Right lobe of liver (tissue), 6 donors: ENCODE results near the gene KIAA1614. TPM values are rescaled to one million over a fixed set of nuclear protein-coding genes. Genes with fewer than 3 reads are reported as not detected.

Experiments
- ATAC-seq, 4 donors: fragments of 200-7000 bp; cut with Tn5 transposase; one replicate each; pipeline ENCODE4 v1.9.1; 2020; ENCODE audit warnings: mild to moderate bottlenecking in 4 of 4, moderate library complexity in 4 of 4
- DNase-seq, 3 donors: peaks; one replicate each; pipeline ENCODE4 v3.0.0-alpha.2; 2020
- H3K27ac ChIP-seq, 3 donors: fragments of 200-600 bp; one replicate each; pipeline ENCODE4 v1.8.0; 2022
- H3K27me3 ChIP-seq, 2 donors: fragments of 200-600 bp; one replicate each; pipeline ENCODE4 v1.8.0; 2022
- H3K36me3 ChIP-seq, 4 donors: fragments of 200-600 bp; sonication (generic) in 1 of 4; one replicate each; pipeline versions ENCODE4 v1.5.1 to v1.8.0; 2017 to 2022; ENCODE audit warnings: control low read depth in 1 of 4
- H3K4me1 ChIP-seq, 4 donors: fragments of 200-600 bp; sonication (generic) in 1 of 4; one replicate each; pipeline versions ENCODE4 v1.5.1 to v1.8.0; 2017 to 2022; ENCODE audit warnings: control low read depth in 1 of 4
- H3K4me3 ChIP-seq, 3 donors: fragments of 200-600 bp; one replicate each; pipeline ENCODE4 v1.8.0; 2022
- H3K9me3 ChIP-seq, 4 donors: fragments of 200-600 bp; sonication (generic) in 1 of 4; one replicate each; pipeline versions ENCODE4 v1.5.1 to v1.8.0; 2017 to 2022; ENCODE audit warnings: control low read depth in 1 of 4
- POLR2A ChIP-seq: fragments of 450-650 bp; IDR thresholded peaks from one replicate; pipeline ENCODE4 v1.6.1; 2017; ENCODE audit warnings: antibody characterized with exemption, mild to moderate bottlenecking
- WGBS: methylation state at CpG from one replicate; pipeline ENCODE4 v1.1.6; 2018; ENCODE audit warnings: low coverage, low lambda C conversion rate; ENCODE audit not compliant: insufficient coverage; ENCODE audit errors: missing lambda C conversion rate; 5-methylcytosine and 5-hydroxymethylcytosine counted together
- intact Hi-C, 2 donors: fragments of 100-400 bp; cut with DNase I; formaldehyde crosslinking; loops; one replicate each; pipeline versions ENCODE4 v1.11.2 to v1.14.1; 2022
- total RNA-seq, 6 experiments: library from RNA; depleted of rRNA in 2 of 6; stranded (reverse); fragments of >200 nt in 2 of 6; fragmentation: NEBNext Ultra II Directional in 3 of 6; extraction: Animal tissue kit (Norgen Biotek cat#: 25700) in 3 of 6; gene quantifications; one replicate each; pipeline versions ENCODE4 v1.1.0 to v1.2.4, GENCODE V29; 2016 to 2023
- TF ChIP-seq, protein P1 (sequence below), 4 donors: fragments of 200-600 bp in 3 of 4; fragments of 450-650 bp in 1 of 4; IDR thresholded peaks; one replicate each; pipeline versions ENCODE4 v1.5.1 to v1.8.0; 2016 to 2022; ENCODE audit warnings: antibody characterized with exemption in 4 of 4, mild to moderate bottlenecking in 2 of 4
- donor health status: DM: no; HTN: yes; CAD: no.
- donor health status: DM: no; HTN: no; CAD: no.
- donor health status: DM: no; HTN: no; CAD: no.
- donor health status: DM: no; HTN: yes; CAD: no.
- donor health status: DM: no; HTN: yes; CAD: no.

KIAA1614 gene
- total RNA-seq, 6 experiments from 2014 or later: 0.13 to 0.25 (median 0.21) TPM

DNA sequence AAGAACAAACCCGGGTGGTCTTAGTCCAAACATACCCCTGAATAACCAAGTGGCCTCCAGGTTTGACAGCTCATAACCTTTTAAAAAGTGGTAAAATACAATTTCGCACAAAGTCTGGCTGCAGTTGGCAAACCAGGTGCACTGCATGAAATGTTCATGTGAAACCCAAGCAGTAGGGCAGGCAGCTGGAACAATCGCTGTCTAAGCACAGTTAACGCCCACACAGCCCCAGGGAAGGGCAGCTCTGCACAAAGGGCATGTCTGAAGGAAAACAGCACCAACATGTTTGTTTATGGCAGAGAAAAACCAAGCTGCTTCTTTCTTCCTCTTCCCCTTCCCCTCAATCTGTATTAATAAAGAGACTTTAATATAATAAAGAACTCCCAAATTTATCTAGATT, 49.5 kb downstream of the KIAA1614 start:
- no peaks in the 10 kb centered on the region for H3K36me3 ChIP-seq
- no peak overlapping the region for H3K27ac ChIP-seq
- WGBS: 43% methylated on average over 4 of the region's 4 CpGs
- H3K9me3 ChIP-seq: no peaks in the 10 kb centered on the region
- ATAC-seq (peak in 2 of 4 donors; percentile 57 to 87), DNase-seq (no peak)
- no peak for TF ChIP-seq POLR2A
- TF ChIP-seq, protein P1, sequence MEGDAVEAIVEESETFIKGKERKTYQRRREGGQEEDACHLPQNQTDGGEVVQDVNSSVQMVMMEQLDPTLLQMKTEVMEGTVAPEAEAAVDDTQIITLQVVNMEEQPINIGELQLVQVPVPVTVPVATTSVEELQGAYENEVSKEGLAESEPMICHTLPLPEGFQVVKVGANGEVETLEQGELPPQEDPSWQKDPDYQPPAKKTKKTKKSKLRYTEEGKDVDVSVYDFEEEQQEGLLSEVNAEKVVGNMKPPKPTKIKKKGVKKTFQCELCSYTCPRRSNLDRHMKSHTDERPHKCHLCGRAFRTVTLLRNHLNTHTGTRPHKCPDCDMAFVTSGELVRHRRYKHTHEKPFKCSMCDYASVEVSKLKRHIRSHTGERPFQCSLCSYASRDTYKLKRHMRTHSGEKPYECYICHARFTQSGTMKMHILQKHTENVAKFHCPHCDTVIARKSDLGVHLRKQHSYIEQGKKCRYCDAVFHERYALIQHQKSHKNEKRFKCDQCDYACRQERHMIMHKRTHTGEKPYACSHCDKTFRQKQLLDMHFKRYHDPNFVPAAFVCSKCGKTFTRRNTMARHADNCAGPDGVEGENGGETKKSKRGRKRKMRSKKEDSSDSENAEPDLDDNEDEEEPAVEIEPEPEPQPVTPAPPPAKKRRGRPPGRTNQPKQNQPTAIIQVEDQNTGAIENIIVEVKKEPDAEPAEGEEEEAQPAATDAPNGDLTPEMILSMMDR (IDR thresholded peaks at IDR 0.05): no peak
- intact Hi-C loops: no loop called here
- no peak overlapping the region for H3K4me3 ChIP-seq
- no peaks in the 10 kb centered on the region for H3K4me1 ChIP-seq
- H3K27me3 ChIP-seq: no peaks in the 10 kb centered on the region

DNA sequence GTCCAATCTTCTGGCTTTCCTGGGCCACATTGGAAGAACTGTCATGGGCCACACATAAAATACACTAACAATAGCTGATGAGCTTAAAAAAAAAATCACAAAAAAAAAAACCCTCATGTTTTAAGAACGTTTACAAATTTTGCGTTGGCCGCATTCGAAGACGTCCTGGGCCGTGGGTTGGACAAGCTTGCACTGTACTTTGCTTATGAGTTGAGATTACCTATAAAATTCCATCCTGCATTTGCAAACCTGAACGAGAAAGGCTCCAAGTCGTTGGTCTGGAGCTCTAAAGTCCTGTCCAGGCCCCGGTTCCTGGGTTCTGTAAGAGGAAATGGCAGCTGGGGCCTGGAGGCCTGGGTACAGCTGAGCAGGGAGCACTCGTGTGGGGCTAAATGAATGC, 51.4 kb downstream of the KIAA1614 start:
- ATAC-seq (no peak), DNase-seq (no peak)
- no peak overlapping the region for H3K27ac ChIP-seq
- no peak overlapping the region for H3K4me3 ChIP-seq
- H3K9me3 ChIP-seq: no peaks in the 10 kb centered on the region
- TF ChIP-seq, protein P1 (IDR thresholded peaks at IDR 0.05): no peak
- no peak for TF ChIP-seq POLR2A
- no peaks in the 10 kb centered on the region for H3K27me3 ChIP-seq
- no peaks in the 10 kb centered on the region for H3K4me1 ChIP-seq
- no peaks in the 10 kb centered on the region for H3K36me3 ChIP-seq
- intact Hi-C loops: no loop called here
- WGBS: 82% methylated on average over 9 of the region's 10 CpGs

DNA sequence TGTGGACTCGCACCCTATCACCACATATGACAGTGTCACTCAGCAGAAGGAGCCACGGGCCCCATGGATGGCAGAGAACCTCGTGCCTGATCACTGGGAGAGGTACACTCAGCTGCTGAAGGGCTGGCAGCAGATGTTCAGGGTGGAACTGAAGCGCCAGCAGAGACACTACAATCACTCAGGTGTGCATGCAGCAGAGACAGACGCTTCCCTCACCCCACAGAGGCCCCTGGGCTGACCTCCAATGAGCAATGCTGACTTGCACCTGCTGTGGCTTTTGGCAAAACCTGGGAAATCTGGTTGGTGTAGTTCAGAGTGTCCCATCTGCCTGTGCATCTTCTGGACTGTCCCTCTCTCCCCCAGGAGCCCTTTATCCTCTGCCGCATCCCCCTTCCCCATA, 51.9 kb downstream of the KIAA1614 start:
- TF ChIP-seq POLR2A: no peak
- TF ChIP-seq, protein P1 (IDR thresholded peaks at IDR 0.05): no peak
- no peak for ATAC-seq
- intact Hi-C loops: no loop called here
- Histone ChIP-seq H3K9me3 (no peaks in the 10 kb centered on the region), H3K27me3 (no peaks in the 10 kb centered on the region), H3K27ac (no peak overlapping the region), H3K36me3 (no peaks in the 10 kb centered on the region), H3K4me1 (no peaks in the 10 kb centered on the region), H3K4me3 (no peak overlapping the region)
- no peak for DNase-seq
- 100% methylated on average over 3 of the region's 6 CpGs for WGBS

DNA sequence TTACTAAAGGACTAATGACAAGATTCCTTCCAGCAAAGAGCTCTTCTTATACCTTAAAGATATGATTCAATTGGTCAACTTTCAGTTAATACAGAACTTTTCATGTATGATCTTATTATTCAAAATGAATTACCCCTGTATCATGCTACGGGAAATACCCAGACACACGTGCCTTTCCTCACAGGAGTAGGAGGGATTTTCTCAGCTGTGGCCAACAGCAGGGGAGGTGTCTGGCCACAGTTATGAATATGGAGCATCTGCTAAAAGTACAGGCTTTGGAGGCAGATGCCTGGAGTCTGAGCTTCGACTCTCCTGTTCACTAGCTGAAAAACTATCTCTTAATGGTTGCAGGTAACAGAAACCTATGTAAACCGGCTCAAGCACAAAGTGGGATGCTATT, 53.6 kb downstream of the KIAA1614 start:
- WGBS: 87% methylated on average over 4 of the region's 4 CpGs
- no peaks in the 10 kb centered on the region for H3K4me1 ChIP-seq
- H3K9me3 ChIP-seq: no peaks in the 10 kb centered on the region
- no peak overlapping the region for H3K4me3 ChIP-seq
- TF ChIP-seq, protein P1 (IDR thresholded peaks at IDR 0.05): no peak
- TF ChIP-seq POLR2A: no peak
- intact Hi-C loops: no loop called here
- no peak overlapping the region for H3K27ac ChIP-seq
- DNase-seq (no peak), ATAC-seq (no peak)
- no peaks in the 10 kb centered on the region for H3K27me3 ChIP-seq
- H3K36me3 ChIP-seq: no peaks in the 10 kb centered on the region
